SK-N-SH (cell line): ENCODE data around the gene ZBED4. TPM values are rescaled to one million over a fixed set of nuclear protein-coding genes. Genes with fewer than 3 reads are reported as not detected.

Experiments
- CTCF ChIA-PET: fragments of 300-600, 350-600 bp; formaldehyde crosslinking; extraction: SDS; loops from one replicate; lab custom pipeline; 2021; lab: Yijun Ruan, JAX
- POLR2A ChIA-PET: fragments of 350-600 bp; sonication (Branson Sonifier 250); formaldehyde crosslinking; extraction: SDS; loops from one replicate; lab custom pipeline; 2020; ENCODE audit warnings: antibody characterized with exemption, inconsistent platforms; lab: Yijun Ruan, JAX
- DNase-seq: peaks from one replicate; pipeline ENCODE4 v3.0.0; 2012
- H2AFZ ChIP-seq: fragments of 200-600 bp; sonication (generic); 2 replicates; pipeline ENCODE4 v1.8.1; 2016; ENCODE audit warnings: antibody characterized with exemption, mild to moderate bottlenecking, low read depth
- H3F3A ChIP-seq: fragments of 200-600 bp; sonication (generic); replicated peaks from 2 replicates; pipeline ENCODE3; 2016; ENCODE audit warnings: antibody characterized with exemption, mild to moderate bottlenecking; ENCODE audit not compliant: insufficient read depth
- H3K27ac ChIP-seq, 2 experiments: fragments of 200-500 bp in 1 of 2; fragments of 200-600 bp in 1 of 2; sonication (Bioruptor generic) in 1 of 2; sonication (generic), shearing (Covaris generic) in 1 of 2; 2 replicates each; pipeline versions ENCODE4 v1.5.1 to v1.6.1; 2014 to 2016; ENCODE audit warnings: low read depth in 2 of 2, inconsistent platforms in 1 of 2, low read length in 1 of 2, mild to moderate bottlenecking in 1 of 2, mixed read lengths in 1 of 2
- H3K27me3 ChIP-seq: fragments of 200-600 bp; sonication (generic), shearing (Covaris generic); 2 replicates; pipeline ENCODE4 v1.6.1; 2016; ENCODE audit warnings: mixed run types; ENCODE audit not compliant: insufficient read depth
- H3K36me3 ChIP-seq, 2 experiments: fragments of 200-500 bp in 1 of 2; fragments of 200-600 bp in 1 of 2; sonication (Bioruptor generic) in 1 of 2; sonication (generic) in 1 of 2; replicated peaks in 1 of 2; 2 replicates each; pipeline versions ENCODE3 to v1.5.1; 2014 to 2016; ENCODE audit warnings: low read length in 1 of 2, mild to moderate bottlenecking in 1 of 2; ENCODE audit not compliant: insufficient read depth in 2 of 2, control insufficient read depth in 1 of 2
- H3K4me1 ChIP-seq, 2 experiments: fragments of 200-500 bp in 1 of 2; fragments of 200-600 bp in 1 of 2; sonication (Bioruptor generic) in 1 of 2; sonication (generic), shearing (Covaris generic) in 1 of 2; 2 replicates each; pipeline versions ENCODE4 v1.5.1 to v1.6.1; 2014 to 2016; ENCODE audit warnings: low read depth in 1 of 2, low read length in 1 of 2, mixed run types in 1 of 2; ENCODE audit not compliant: insufficient read depth in 2 of 2, control insufficient read depth in 1 of 2
- H3K4me2 ChIP-seq: fragments of 200-600 bp; sonication (generic), shearing (Covaris generic); 2 replicates; pipeline ENCODE4 v1.6.1; 2017; ENCODE audit warnings: mixed run types
- H3K4me3 ChIP-seq, 2 experiments: fragments of 200-500 bp in 1 of 2; fragments of 200-600 bp in 1 of 2; sonication (Bioruptor generic) in 1 of 2; sonication (generic), shearing (Covaris generic) in 1 of 2; 2 replicates each; pipeline versions ENCODE4 v1.5.1 to v1.8.1; 2014 to 2016; ENCODE audit warnings: low read depth in 2 of 2, inconsistent platforms in 1 of 2, low read length in 1 of 2, mild to moderate bottlenecking in 1 of 2, mixed read lengths in 1 of 2, moderate library complexity in 1 of 2
- H3K79me2 ChIP-seq: fragments of 200-600 bp; sonication (generic); 2 replicates; pipeline ENCODE4 v1.8.1; 2017; ENCODE audit warnings: mild to moderate bottlenecking; ENCODE audit not compliant: insufficient read depth
- H3K9ac ChIP-seq: fragments of 200-600 bp; sonication (generic); 2 replicates; pipeline ENCODE4 v1.6.1; 2017; ENCODE audit warnings: mixed run types
- H3K9me2 ChIP-seq: fragments of 200-600 bp; sonication (generic); 2 replicates; pipeline ENCODE4 v1.6.1; 2017; ENCODE audit warnings: mixed run types
- H3K9me3 ChIP-seq: fragments of 200-600 bp; sonication (generic); 2 replicates; pipeline ENCODE4 v1.6.1; 2017; ENCODE audit warnings: mixed run types, mild to moderate bottlenecking, moderate library complexity
- H4K20me1 ChIP-seq: fragments of 200-600 bp; sonication (generic); 2 replicates; pipeline ENCODE4 v1.6.1; 2017; ENCODE audit warnings: mild to moderate bottlenecking, mixed run types; ENCODE audit not compliant: insufficient read depth
- ELF1 ChIP-seq: IDR thresholded peaks from 2 replicates; pipeline ENCODE4 v1.4.0; 2012
- EP300 ChIP-seq, 2 experiments: IDR thresholded peaks; 2 replicates each; pipeline versions ENCODE4 v1.4.0 to v1.6.1; 2012; ENCODE audit warnings: borderline replicate concordance in 1 of 2, low read depth in 1 of 2, low read length in 1 of 2
- EZH2phosphoT487 ChIP-seq: fragments of 200-600 bp; sonication (generic); IDR thresholded peaks from 2 replicates; pipeline ENCODE4 v1.6.1; 2017; ENCODE audit warnings: low read depth, mixed run types, mild to moderate bottlenecking, antibody characterized with exemption, moderate library complexity, borderline replicate concordance
- FOXM1 ChIP-seq: IDR thresholded peaks from 2 replicates; pipeline ENCODE4 v1.4.0; 2012; ENCODE audit warnings: low read depth, mild to moderate bottlenecking
- IRF3 ChIP-seq: fragments of 150-350 bp; IDR thresholded peaks from 2 replicates; pipeline ENCODE4 v1.6.1; 2016; ENCODE audit warnings: mild to moderate bottlenecking, low read depth, low read length
- JUND ChIP-seq: IDR thresholded peaks from 2 replicates; pipeline ENCODE4 v1.4.0; 2012
- MEF2A ChIP-seq: IDR thresholded peaks from 2 replicates; pipeline ENCODE4 v1.4.0; 2012; ENCODE audit warnings: low read depth, borderline replicate concordance
- RAD21 ChIP-seq: IDR thresholded peaks from 2 replicates; pipeline ENCODE4 v1.6.1; 2012; ENCODE audit warnings: mild to moderate bottlenecking, low read length
- RCOR1 ChIP-seq: fragments of 150-350 bp; IDR thresholded peaks from 2 replicates; pipeline ENCODE4 v1.6.1; 2017; ENCODE audit warnings: antibody characterized with exemption, low read length
- RFX5 ChIP-seq: IDR thresholded peaks from 2 replicates; pipeline ENCODE4 v1.6.1; 2012; ENCODE audit warnings: mild to moderate bottlenecking, improper control_type of control experiment, low read length
- SIN3A ChIP-seq: IDR thresholded peaks from 2 replicates; pipeline ENCODE4 v1.6.1; 2012; ENCODE audit warnings: low read depth, mild to moderate bottlenecking, low read length, moderate library complexity, borderline replicate concordance
- SMC3 ChIP-seq: IDR thresholded peaks from 2 replicates; pipeline ENCODE4 v1.6.1; 2012; ENCODE audit warnings: low read depth, low read length, improper control_type of control experiment
- TAF1 ChIP-seq: IDR thresholded peaks from 2 replicates; pipeline ENCODE4 v1.6.1; 2012; ENCODE audit warnings: low read depth, mild to moderate bottlenecking, low read length, moderate library complexity, borderline replicate concordance
- TCF12 ChIP-seq: IDR thresholded peaks from 2 replicates; pipeline ENCODE4 v1.4.0; 2012
- TEAD4 ChIP-seq: IDR thresholded peaks from 2 replicates; pipeline ENCODE4 v1.4.0; 2012; ENCODE audit warnings: mild to moderate bottlenecking, borderline replicate concordance; ENCODE audit not compliant: insufficient read depth
- YY1 ChIP-seq: IDR thresholded peaks from 2 replicates; pipeline ENCODE4 v1.4.0; 2012; ENCODE audit warnings: low read depth, mild to moderate bottlenecking
- WGBS: methylation state at CpG from one replicate; pipeline ENCODE4 v1.1.6; 2017; ENCODE audit warnings: low lambda C conversion rate; 5-methylcytosine and 5-hydroxymethylcytosine counted together
- polyA plus RNA-seq, 3 experiments: library from polyadenylated mRNA; depleted of rRNA; stranded (reverse); fragments of >200 nt; gene quantifications; 2 replicates each; pipeline ENCODE4 v1.2.3, GENCODE V29; 2012
- TF ChIP-seq, protein P1 (sequence below): IDR thresholded peaks from 2 replicates; pipeline ENCODE4 v1.4.0; 2012; ENCODE audit warnings: low read depth, borderline replicate concordance
- TF ChIP-seq, protein P2 (sequence below): IDR thresholded peaks from 2 replicates; pipeline ENCODE4 v1.4.0; 2012; ENCODE audit warnings: low read depth, borderline replicate concordance
- TF ChIP-seq, protein P3 (sequence below): fragments of 200-600 bp; sonication (generic); IDR thresholded peaks from 2 replicates; pipeline ENCODE4 v1.6.1; 2017; ENCODE audit warnings: antibody characterized with exemption, mild to moderate bottlenecking, moderate library complexity
- TF ChIP-seq, protein P4 (sequence below): IDR thresholded peaks from 2 replicates; pipeline ENCODE4 v1.6.1; 2012; ENCODE audit warnings: mild to moderate bottlenecking, low read depth, low read length, moderate library complexity

The ZBED4 gene
- polyA plus RNA-seq, 1 of the 3 experiments (the other 2 are of a cell fraction), result 7.9 TPM

DNA sequence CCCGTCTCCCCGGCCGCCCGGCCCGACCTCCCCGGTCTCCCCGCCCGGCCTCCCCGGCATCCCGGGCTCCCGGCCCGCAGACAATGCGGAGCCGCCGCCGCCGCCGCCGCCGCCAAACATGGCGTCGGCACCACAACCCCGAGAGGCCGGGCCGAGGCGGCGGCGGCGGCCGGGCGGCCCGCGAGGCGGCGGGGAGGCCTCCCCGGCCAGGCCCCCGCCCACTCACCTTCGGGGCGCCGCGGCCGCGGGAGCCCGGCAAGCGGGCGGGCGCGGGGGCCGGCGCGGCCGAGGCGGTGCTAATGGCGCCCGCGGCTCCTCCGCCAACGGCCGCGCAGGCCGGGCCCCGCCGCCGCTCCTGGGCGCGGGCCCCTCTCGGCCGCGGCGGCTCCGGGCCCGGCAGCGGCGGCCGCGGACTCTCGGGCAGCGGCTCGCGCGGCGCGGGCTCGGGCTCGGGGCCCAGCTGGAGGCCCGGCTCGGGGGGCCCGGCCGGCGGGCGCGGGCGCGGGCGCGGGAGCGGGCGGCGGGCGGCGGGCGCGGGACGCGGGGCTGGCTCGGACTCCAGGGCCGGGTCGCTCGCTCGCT, 26.3 kb upstream of the ZBED4 start:
- H3K4me3 ChIP-seq, result peak overlapping the region; percentile 80 to 81
- H2AFZ ChIP-seq, result no peak overlapping the region
- H3K9ac ChIP-seq, result peak overlapping the region; percentile 95
- peak overlapping the region; percentile 60 to 65 for H3K27ac ChIP-seq
- H3K4me1 ChIP-seq, result peaks cover 9 to 24% of the 10 kb centered on the region in 2 experiments; a peak in 2 of 4 replicates
- peaks cover 45% of the 10 kb centered on the region for H4K20me1 ChIP-seq
- no peaks in the 10 kb centered on the region for H3F3A ChIP-seq
- ChIA-PET POLR2A (no interaction called here), CTCF (interaction anchor here (0.6 to 1.2 kb wide), 2 partner anchors 18 to 87 kb away, joined by 3 read pairs; no protein-coding TSS in a partner anchor)
- no peak for TF ChIP-seq MEF2A
- TF ChIP-seq, protein P1, sequence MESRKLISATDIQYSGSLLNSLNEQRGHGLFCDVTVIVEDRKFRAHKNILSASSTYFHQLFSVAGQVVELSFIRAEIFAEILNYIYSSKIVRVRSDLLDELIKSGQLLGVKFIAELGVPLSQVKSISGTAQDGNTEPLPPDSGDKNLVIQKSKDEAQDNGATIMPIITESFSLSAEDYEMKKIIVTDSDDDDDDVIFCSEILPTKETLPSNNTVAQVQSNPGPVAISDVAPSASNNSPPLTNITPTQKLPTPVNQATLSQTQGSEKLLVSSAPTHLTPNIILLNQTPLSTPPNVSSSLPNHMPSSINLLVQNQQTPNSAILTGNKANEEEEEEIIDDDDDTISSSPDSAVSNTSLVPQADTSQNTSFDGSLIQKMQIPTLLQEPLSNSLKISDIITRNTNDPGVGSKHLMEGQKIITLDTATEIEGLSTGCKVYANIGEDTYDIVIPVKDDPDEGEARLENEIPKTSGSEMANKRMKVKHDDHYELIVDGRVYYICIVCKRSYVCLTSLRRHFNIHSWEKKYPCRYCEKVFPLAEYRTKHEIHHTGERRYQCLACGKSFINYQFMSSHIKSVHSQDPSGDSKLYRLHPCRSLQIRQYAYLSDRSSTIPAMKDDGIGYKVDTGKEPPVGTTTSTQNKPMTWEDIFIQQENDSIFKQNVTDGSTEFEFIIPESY, result no peak
- no peak for TF ChIP-seq TAF1
- TF ChIP-seq, protein P2, sequence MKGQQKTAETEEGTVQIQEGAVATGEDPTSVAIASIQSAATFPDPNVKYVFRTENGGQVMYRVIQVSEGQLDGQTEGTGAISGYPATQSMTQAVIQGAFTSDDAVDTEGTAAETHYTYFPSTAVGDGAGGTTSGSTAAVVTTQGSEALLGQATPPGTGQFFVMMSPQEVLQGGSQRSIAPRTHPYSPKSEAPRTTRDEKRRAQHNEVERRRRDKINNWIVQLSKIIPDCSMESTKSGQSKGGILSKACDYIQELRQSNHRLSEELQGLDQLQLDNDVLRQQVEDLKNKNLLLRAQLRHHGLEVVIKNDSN, result no peak
- TF ChIP-seq, protein P3, sequence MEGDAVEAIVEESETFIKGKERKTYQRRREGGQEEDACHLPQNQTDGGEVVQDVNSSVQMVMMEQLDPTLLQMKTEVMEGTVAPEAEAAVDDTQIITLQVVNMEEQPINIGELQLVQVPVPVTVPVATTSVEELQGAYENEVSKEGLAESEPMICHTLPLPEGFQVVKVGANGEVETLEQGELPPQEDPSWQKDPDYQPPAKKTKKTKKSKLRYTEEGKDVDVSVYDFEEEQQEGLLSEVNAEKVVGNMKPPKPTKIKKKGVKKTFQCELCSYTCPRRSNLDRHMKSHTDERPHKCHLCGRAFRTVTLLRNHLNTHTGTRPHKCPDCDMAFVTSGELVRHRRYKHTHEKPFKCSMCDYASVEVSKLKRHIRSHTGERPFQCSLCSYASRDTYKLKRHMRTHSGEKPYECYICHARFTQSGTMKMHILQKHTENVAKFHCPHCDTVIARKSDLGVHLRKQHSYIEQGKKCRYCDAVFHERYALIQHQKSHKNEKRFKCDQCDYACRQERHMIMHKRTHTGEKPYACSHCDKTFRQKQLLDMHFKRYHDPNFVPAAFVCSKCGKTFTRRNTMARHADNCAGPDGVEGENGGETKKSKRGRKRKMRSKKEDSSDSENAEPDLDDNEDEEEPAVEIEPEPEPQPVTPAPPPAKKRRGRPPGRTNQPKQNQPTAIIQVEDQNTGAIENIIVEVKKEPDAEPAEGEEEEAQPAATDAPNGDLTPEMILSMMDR, result no peak
- TF ChIP-seq ELF1, result no peak
- TF ChIP-seq EP300 (IDR thresholded peaks at IDR 0.05; ENCODE audit: borderline replicate concordance in 1 of 2, low read depth in 1 of 2, low read length in 1 of 2), result no peak
- no peak for TF ChIP-seq SIN3A
- no peak for TF ChIP-seq SMC3
- no peak for TF ChIP-seq EZH2phosphoT487
- no peak for TF ChIP-seq FOXM1
- TF ChIP-seq RCOR1, result no peak
- no peak for TF ChIP-seq JUND
- TF ChIP-seq RFX5, result no peak
- TF ChIP-seq TEAD4, result no peak
- TF ChIP-seq RAD21, result no peak
- no peak for TF ChIP-seq YY1
- TF ChIP-seq TCF12, result no peak
- TF ChIP-seq, protein P4, sequence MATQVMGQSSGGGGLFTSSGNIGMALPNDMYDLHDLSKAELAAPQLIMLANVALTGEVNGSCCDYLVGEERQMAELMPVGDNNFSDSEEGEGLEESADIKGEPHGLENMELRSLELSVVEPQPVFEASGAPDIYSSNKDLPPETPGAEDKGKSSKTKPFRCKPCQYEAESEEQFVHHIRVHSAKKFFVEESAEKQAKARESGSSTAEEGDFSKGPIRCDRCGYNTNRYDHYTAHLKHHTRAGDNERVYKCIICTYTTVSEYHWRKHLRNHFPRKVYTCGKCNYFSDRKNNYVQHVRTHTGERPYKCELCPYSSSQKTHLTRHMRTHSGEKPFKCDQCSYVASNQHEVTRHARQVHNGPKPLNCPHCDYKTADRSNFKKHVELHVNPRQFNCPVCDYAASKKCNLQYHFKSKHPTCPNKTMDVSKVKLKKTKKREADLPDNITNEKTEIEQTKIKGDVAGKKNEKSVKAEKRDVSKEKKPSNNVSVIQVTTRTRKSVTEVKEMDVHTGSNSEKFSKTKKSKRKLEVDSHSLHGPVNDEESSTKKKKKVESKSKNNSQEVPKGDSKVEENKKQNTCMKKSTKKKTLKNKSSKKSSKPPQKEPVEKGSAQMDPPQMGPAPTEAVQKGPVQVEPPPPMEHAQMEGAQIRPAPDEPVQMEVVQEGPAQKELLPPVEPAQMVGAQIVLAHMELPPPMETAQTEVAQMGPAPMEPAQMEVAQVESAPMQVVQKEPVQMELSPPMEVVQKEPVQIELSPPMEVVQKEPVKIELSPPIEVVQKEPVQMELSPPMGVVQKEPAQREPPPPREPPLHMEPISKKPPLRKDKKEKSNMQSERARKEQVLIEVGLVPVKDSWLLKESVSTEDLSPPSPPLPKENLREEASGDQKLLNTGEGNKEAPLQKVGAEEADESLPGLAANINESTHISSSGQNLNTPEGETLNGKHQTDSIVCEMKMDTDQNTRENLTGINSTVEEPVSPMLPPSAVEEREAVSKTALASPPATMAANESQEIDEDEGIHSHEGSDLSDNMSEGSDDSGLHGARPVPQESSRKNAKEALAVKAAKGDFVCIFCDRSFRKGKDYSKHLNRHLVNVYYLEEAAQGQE, result no peak
- no peak for TF ChIP-seq IRF3
- peak overlapping the region; percentile 92; the same call in 1 of the 2 replicates for H3K4me2 ChIP-seq
- peaks cover 48% of the 10 kb centered on the region for H3K79me2 ChIP-seq
- no peaks in the 10 kb centered on the region for H3K9me2 ChIP-seq
- H3K27me3 ChIP-seq, result no peaks in the 10 kb centered on the region; the same call in 1 of the 2 replicates
- no CpG with 5 or more reads among the region's 110 CpGs for WGBS
- no peaks in the 10 kb centered on the region for H3K9me3 ChIP-seq
- peak; percentile 77 for DNase-seq
- peaks cover 15 to 22% of the 10 kb centered on the region in 2 experiments for H3K36me3 ChIP-seq
